ENCODE results near the gene RNASE4. TPM values are rescaled to one million over a fixed set of nuclear protein-coding genes. Genes with fewer than 3 reads are reported as not detected.

Gene RNASE4
- total RNA-seq, 4 donors from 2014 or later = 24.7 to 78.9 (median 76.5) TPM

DNA sequence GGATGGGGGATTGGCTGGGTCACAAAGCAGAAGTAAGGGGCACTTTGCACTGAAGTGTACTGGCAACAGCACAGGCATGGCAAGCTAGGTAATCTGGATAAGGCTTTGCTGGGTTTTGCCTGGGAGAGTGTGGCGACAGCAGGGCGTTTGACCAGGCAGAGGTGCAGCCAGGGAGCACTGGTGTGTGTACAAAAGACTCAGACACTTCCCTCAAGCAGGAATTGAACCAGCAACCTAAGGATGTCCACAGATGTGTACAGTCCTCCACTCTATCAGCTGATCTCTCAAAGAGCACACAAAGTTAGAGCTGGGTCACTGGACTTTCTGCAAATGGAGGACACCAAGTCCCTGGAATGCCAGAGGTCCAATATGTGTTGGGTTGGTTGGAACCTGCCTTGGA is 15.4 kb upstream of the RNASE4 start:
- DNase-seq = no peak
- in situ Hi-C loops (cut with MboI; ENCODE audit: low pct_ligation_motif_present in 1 of 4, low pct_unique_long_range_greater_than_20kb in 1 of 4, low sequenced_read_pairs in 3 of 4) = no loop called here
- TF ChIP-seq POLR2AphosphoS5 (IDR thresholded peaks at IDR 0.05) (no peak), POLR2A (IDR thresholded peaks at IDR 0.05) (no peak), EP300 (IDR thresholded peaks at IDR 0.05; ENCODE audit: low read depth) (no peak)
- TF ChIP-seq, protein P1, sequence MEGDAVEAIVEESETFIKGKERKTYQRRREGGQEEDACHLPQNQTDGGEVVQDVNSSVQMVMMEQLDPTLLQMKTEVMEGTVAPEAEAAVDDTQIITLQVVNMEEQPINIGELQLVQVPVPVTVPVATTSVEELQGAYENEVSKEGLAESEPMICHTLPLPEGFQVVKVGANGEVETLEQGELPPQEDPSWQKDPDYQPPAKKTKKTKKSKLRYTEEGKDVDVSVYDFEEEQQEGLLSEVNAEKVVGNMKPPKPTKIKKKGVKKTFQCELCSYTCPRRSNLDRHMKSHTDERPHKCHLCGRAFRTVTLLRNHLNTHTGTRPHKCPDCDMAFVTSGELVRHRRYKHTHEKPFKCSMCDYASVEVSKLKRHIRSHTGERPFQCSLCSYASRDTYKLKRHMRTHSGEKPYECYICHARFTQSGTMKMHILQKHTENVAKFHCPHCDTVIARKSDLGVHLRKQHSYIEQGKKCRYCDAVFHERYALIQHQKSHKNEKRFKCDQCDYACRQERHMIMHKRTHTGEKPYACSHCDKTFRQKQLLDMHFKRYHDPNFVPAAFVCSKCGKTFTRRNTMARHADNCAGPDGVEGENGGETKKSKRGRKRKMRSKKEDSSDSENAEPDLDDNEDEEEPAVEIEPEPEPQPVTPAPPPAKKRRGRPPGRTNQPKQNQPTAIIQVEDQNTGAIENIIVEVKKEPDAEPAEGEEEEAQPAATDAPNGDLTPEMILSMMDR (IDR thresholded peaks at IDR 0.05) = no peak
- intact Hi-C loops (cut with DNase I; ENCODE audit: low total_unique reads) = no loop called here
- WGBS, 2 donors (ENCODE audit: low coverage in 1 of 2) = 89% methylated on average over 2 of the region's 2 CpGs; no CpG with 5 or more reads in 1 of the 2 donors
- no peaks in the 10 kb centered on the region for H3K36me3 ChIP-seq
- H3K27me3 ChIP-seq = peaks cover 8% of the 10 kb centered on the region
- no peak overlapping the region for H3K27ac ChIP-seq
- H3K4me3 ChIP-seq = no peak overlapping the region
- peaks cover 0 to 5% (median 0%) of the 10 kb centered on the region in 4 donors for H3K4me1 ChIP-seq
- no peaks in the 10 kb centered on the region for H3K9me3 ChIP-seq

DNA sequence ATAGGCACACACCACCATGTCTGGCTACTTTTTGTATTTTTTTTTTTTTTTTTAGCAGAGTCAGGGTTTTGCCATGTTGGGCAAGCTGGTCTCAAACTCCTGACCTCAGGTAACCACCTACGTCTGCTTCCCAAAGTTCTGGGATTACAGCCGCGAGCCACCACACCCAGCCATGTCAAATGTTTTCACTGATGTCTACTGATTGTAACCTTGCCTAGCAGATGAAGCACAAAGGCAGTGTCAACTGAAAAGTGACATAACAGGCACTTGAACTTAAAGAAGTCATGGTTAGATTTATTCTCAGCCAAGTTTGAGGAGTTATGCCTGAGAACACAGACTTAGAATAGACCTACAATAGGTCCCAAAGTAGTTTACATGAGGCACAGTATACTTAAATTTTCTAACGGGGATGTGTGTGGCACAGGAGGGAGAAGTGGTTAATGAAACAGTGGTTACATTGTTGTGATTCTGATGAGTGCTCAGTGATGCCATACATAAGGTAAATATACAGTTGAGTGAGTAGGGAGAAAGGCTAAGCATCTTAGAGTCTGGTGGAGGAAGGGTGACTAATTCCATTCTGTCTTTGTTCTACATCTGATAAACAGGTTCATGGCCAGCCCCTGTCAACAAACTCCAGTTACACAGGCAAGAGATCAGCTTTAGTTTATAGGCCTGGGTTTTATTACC is 12.6 kb upstream of the RNASE4 start:
- Histone ChIP-seq H3K4me3 (no peak overlapping the region), H3K27ac (no peak overlapping the region), H3K4me1 (no peaks in the 10 kb centered on the region), H3K27me3 (no peaks in the 10 kb centered on the region), H3K9me3 (no peaks in the 10 kb centered on the region), H3K36me3 (no peaks in the 10 kb centered on the region)
- TF ChIP-seq POLR2AphosphoS5 (IDR thresholded peaks at IDR 0.05) = no peak
- no peak for DNase-seq
- in situ Hi-C loops (cut with MboI; ENCODE audit: low pct_ligation_motif_present in 1 of 4, low pct_unique_long_range_greater_than_20kb in 1 of 4, low sequenced_read_pairs in 3 of 4) (no loop called here), intact Hi-C loops (cut with DNase I; ENCODE audit: low total_unique reads) (no loop called here)
- 25 to 40% methylated on average over 1 to 4 of the region's 4 CpGs for WGBS, 2 donors (ENCODE audit: low coverage in 1 of 2)

DNA sequence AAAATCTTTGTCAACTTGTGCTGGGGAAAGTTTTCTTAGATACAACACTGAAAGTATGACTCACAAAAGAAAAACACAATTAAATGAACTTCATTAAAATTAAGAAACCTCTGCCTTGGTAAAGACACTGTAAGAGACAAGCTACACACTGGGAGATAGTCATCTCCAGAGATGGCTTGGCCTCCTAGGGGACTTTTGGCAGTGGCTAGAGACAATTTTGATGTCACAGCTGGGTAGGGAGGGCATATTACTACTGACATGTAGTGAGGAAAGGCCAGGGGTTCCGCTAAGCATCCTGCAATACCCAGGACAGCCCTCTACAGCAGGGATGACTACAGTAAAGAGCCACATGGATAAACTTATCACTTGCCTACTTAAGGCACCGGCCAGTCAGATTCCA is 8.7 kb upstream of the RNASE4 start:
- Histone ChIP-seq H3K9me3 (no peaks in the 10 kb centered on the region), H3K4me1 (peaks cover 4 to 12% (median 9%) of the 10 kb centered on the region in 4 donors), H3K27me3 (no peaks in the 10 kb centered on the region), H3K27ac (no peak overlapping the region), H3K36me3 (no peaks in the 10 kb centered on the region), H3K4me3 (no peak overlapping the region)
- in situ Hi-C loops (cut with MboI; ENCODE audit: low pct_ligation_motif_present in 1 of 4, low pct_unique_long_range_greater_than_20kb in 1 of 4, low sequenced_read_pairs in 3 of 4) (loop anchor here in 2 of 4 donors (25.0 kb wide), 3 partner anchors 213 to 338 kb away; partner anchors contain the start of genes APEX1 (in 1 of the 2), CCNB1IP1 (in 1 of the 2), METTL17 (in 1 of the 2) and OSGEP (in 1 of the 2)), intact Hi-C loops (cut with DNase I; ENCODE audit: low total_unique reads) (no loop called here)
- 80 to 100% methylated on average over 1 to 2 of the region's 2 CpGs for WGBS, 2 donors (ENCODE audit: low coverage in 1 of 2)
- DNase-seq = no peak
- TF ChIP-seq, protein P1 (IDR thresholded peaks at IDR 0.05) = no peak
- TF ChIP-seq POLR2A (IDR thresholded peaks at IDR 0.05) (no peak), POLR2AphosphoS5 (IDR thresholded peaks at IDR 0.05) (no peak), EP300 (IDR thresholded peaks at IDR 0.05; ENCODE audit: low read depth) (no peak)

DNA sequence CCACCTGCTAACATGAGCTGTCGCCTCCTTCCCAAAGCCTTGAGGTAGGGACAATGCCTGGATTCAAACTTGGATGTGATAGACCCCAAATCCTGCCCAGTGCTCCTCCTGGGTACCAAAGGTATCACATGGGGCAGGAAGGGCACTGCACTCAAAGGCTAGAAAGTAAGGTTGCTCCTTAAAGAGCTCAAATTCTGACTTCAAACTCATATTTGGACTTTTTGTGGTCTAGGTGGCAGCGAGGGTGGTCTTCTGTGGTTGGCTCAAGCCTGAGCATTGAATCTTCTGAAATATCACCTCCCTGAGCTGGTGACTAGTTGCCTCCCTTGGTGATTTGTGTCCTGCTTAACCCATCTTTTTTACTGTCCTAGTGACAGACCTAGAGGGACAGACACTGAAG is 8.3 kb upstream of the RNASE4 start:
- Histone ChIP-seq H3K27me3 (no peaks in the 10 kb centered on the region), H3K4me3 (no peak overlapping the region), H3K4me1 (peaks cover 8 to 16% (median 13%) of the 10 kb centered on the region in 4 donors), H3K9me3 (no peaks in the 10 kb centered on the region), H3K27ac (no peak overlapping the region), H3K36me3 (no peaks in the 10 kb centered on the region)
- no peak for DNase-seq
- TF ChIP-seq, protein P1 (IDR thresholded peaks at IDR 0.05) = no peak
- TF ChIP-seq POLR2AphosphoS5 (IDR thresholded peaks at IDR 0.05) (no peak), EP300 (IDR thresholded peaks at IDR 0.05; ENCODE audit: low read depth) (no peak), POLR2A (IDR thresholded peaks at IDR 0.05) (no peak)
- WGBS, 2 donors (ENCODE audit: low coverage in 1 of 2) = 79% methylated on average over 2 of the region's 2 CpGs; no CpG with 5 or more reads in 1 of the 2 donors
- in situ Hi-C loops (cut with MboI; ENCODE audit: low pct_ligation_motif_present in 1 of 4, low pct_unique_long_range_greater_than_20kb in 1 of 4, low sequenced_read_pairs in 3 of 4) = loop anchor here in 2 of 4 donors (25.0 kb wide), 3 partner anchors 214 to 339 kb away; partner anchors contain the start of genes APEX1 (in 1 of the 2), CCNB1IP1 (in 1 of the 2), METTL17 (in 1 of the 2) and OSGEP (in 1 of the 2)
- intact Hi-C loops (cut with DNase I; ENCODE audit: low total_unique reads) = no loop called here

All from transverse colon (tissue), 4 donors.